ENCODE results near the gene TIMM23.
"Not testable (repeated sequence)": the region's sequence is repeated elsewhere in the genome, so short reads cannot be mapped to it uniquely, and the experiment has no call there.

GRCh38 chr10:45931305-45931704 lies 41.0 kb upstream of the TIMM23 start:
- TF ChIP-seq CTCF (IDR thresholded peaks at IDR 0.05); EZH2 (IDR thresholded peaks at IDR 0.05; ENCODE audit: borderline replicate concordance, insufficient read depth, low read depth, low read length, poor library complexity, severe bottlenecking): not testable (repeated sequence)

Data from B cell (primary cell).